SK-N-SH treated with all-trans-retinoic acid at 6 μM for 48 hours (cell line): Measurements from ENCODE around the gene COL4A2.

Source experiments
- ATAC-seq: fragments of 200-7000 bp; cut with Tn5 transposase; 3 replicates; pipeline ENCODE4 v1.9.1; 2020; ENCODE audit warnings: mild to moderate bottlenecking, moderate library complexity
- ARNTL ChIP-seq: fragments of 450-650 bp; formaldehyde crosslinking; IDR thresholded peaks from 2 replicates; pipeline ENCODE4 v1.5.0; 2020; ENCODE audit warnings: low read depth, mild to moderate bottlenecking, moderate library complexity, borderline replicate concordance
- BACH2 ChIP-seq: fragments of 250-450 bp; sonication (Bioruptor Pico); IDR thresholded peaks from 2 replicates; pipeline ENCODE4 v1.9.0; 2021; ENCODE audit warnings: mild to moderate bottlenecking, borderline replicate concordance
- ESRRG ChIP-seq: fragments of 250-450 bp; sonication (Bioruptor Pico); IDR thresholded peaks from 2 replicates; pipeline ENCODE4 v1.6.1; 2021; ENCODE audit warnings: mild to moderate bottlenecking
- GLIS3 ChIP-seq: fragments of 250-450 bp; sonication (Bioruptor Pico); IDR thresholded peaks from 2 replicates; pipeline ENCODE4 v1.5.0; 2020; ENCODE audit warnings: mild to moderate bottlenecking, moderate library complexity
- ISL1 ChIP-seq: fragments of 250-450 bp; sonication (Bioruptor Pico); IDR thresholded peaks from 2 replicates; pipeline ENCODE4 v2.1.2; 2022; ENCODE audit warnings: mild to moderate bottlenecking, moderate library complexity
- OSR1 ChIP-seq: fragments of 250-450 bp; sonication (Bioruptor Pico); IDR thresholded peaks from 2 replicates; pipeline ENCODE4 v1.8.0; 2022; ENCODE audit warnings: moderate library complexity, mild to moderate bottlenecking, inconsistent platforms
- PATZ1 ChIP-seq: fragments of 250-450 bp; sonication (Bioruptor Pico); IDR thresholded peaks from 2 replicates; pipeline ENCODE4 v1.8.0; 2020; ENCODE audit warnings: mild to moderate bottlenecking, moderate library complexity, borderline replicate concordance
- POU6F1 ChIP-seq: fragments of 250-450 bp; sonication (Bioruptor Pico); IDR thresholded peaks from 2 replicates; pipeline ENCODE4 v1.8.0; 2021; ENCODE audit warnings: low read depth, mild to moderate bottlenecking, moderate library complexity, borderline replicate concordance
- PPARA ChIP-seq: fragments of 250-450 bp; sonication (Bioruptor Pico); IDR thresholded peaks from 2 replicates; pipeline ENCODE4 v1.5.0; 2020; ENCODE audit warnings: mild to moderate bottlenecking, borderline replicate concordance
- RARB ChIP-seq: fragments of 250-450 bp; sonication (Bioruptor Pico); IDR thresholded peaks from 2 replicates; pipeline ENCODE4 v1.8.0; 2021; ENCODE audit warnings: mild to moderate bottlenecking, moderate library complexity
- SNAI2 ChIP-seq: fragments of 250-450 bp; sonication (Bioruptor Pico); IDR thresholded peaks from 2 replicates; pipeline ENCODE4 v1.5.0; 2020; ENCODE audit warnings: mild to moderate bottlenecking, moderate library complexity
- TCF4 ChIP-seq: fragments of 250-450 bp; sonication (Bioruptor Pico); IDR thresholded peaks from 2 replicates; pipeline ENCODE4 v1.8.0; 2021; ENCODE audit warnings: mild to moderate bottlenecking, moderate library complexity, borderline replicate concordance
- TOX ChIP-seq: fragments of 250-450 bp; sonication (Bioruptor Pico); IDR thresholded peaks from 2 replicates; pipeline ENCODE4 v1.8.0; 2021; ENCODE audit warnings: mild to moderate bottlenecking, moderate library complexity, borderline replicate concordance
- TSHZ2 ChIP-seq: fragments of 250-450 bp; sonication (Bioruptor Pico); IDR thresholded peaks from 2 replicates; pipeline ENCODE4 v1.5.0; 2020; ENCODE audit warnings: mild to moderate bottlenecking, moderate library complexity
- ZC3H10 ChIP-seq: fragments of 250-450 bp; sonication (Bioruptor Pico); IDR thresholded peaks from 2 replicates; pipeline ENCODE4 v1.5.1; 2021; ENCODE audit warnings: mild to moderate bottlenecking, moderate library complexity
- ZFP3 ChIP-seq: fragments of 250-450 bp; sonication (Bioruptor Pico); IDR thresholded peaks from 2 replicates; pipeline ENCODE4 v1.5.0; 2020; ENCODE audit warnings: mild to moderate bottlenecking, moderate library complexity
- ZFP30 ChIP-seq: fragments of 450-650 bp; formaldehyde crosslinking; IDR thresholded peaks from 2 replicates; pipeline ENCODE4 v1.5.0; 2022; ENCODE audit warnings: mild to moderate bottlenecking, moderate library complexity
- ZNF565 ChIP-seq: fragments of 450-650 bp; formaldehyde crosslinking; conservative IDR thresholded peaks from 2 replicates; pipeline ENCODE4 v1.5.0; 2020; ENCODE audit warnings: low read depth, mild to moderate bottlenecking, moderate library complexity
- ZNF70 ChIP-seq: fragments of 450-650 bp; formaldehyde crosslinking; IDR thresholded peaks from 2 replicates; pipeline ENCODE4 v1.5.0; 2020; ENCODE audit warnings: mild to moderate bottlenecking, moderate library complexity
- ZNF8 ChIP-seq: fragments of 450-650 bp; formaldehyde crosslinking; IDR thresholded peaks from 2 replicates; pipeline ENCODE4 v1.5.0; 2020; ENCODE audit warnings: mild to moderate bottlenecking, moderate library complexity
- TF ChIP-seq, protein P1 (sequence below): fragments of 250-450 bp; sonication (Bioruptor Pico); IDR thresholded peaks from 2 replicates; pipeline ENCODE4 v1.5.1; 2020; ENCODE audit warnings: low read depth, mild to moderate bottlenecking, moderate library complexity
- TF ChIP-seq, protein P2 (sequence below): fragments of 250-450 bp; sonication (Bioruptor Pico); IDR thresholded peaks from 2 replicates; pipeline ENCODE4 v1.5.1; 2021; ENCODE audit warnings: mild to moderate bottlenecking, moderate library complexity

Gene COL4A2

DNA sequence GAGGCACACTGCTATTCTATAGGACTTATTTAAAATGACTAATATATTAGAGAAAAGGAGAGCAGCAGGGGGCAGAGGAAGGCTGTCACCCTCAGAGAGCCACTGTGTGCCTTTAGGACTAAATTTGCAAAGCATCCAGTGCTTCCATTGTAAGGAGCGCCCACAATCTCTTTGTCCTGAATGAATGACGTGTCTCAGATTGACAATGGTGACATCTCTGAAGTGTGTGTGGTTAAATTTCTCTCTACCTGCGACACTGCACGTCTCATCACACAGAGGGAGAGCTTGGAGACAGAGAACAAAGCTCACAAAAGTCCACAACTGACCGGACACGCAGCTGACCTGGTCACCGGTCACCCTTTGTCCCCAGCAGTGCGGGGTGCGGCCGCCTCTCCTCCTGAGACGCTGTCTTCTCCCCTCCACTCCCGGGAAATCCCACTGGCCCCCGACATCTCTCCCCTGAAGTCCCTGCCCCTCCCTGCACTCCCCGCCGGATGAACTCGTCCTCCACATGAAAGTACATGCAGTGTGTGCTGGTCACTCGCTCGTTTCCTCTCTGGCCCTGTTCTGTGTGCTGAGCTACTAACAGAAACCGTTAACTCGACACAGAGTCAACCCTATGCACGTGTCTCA, 147.3 kb downstream of the COL4A2 start:
- no peak for ATAC-seq
- no peak for TF ChIP-seq GLIS3
- TF ChIP-seq, protein P1, sequence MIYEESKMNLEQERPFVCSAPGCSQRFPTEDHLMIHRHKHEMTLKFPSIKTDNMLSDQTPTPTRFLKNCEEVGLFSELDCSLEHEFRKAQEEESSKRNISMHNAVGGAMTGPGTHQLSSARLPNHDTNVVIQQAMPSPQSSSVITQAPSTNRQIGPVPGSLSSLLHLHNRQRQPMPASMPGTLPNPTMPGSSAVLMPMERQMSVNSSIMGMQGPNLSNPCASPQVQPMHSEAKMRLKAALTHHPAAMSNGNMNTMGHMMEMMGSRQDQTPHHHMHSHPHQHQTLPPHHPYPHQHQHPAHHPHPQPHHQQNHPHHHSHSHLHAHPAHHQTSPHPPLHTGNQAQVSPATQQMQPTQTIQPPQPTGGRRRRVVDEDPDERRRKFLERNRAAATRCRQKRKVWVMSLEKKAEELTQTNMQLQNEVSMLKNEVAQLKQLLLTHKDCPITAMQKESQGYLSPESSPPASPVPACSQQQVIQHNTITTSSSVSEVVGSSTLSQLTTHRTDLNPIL (CRISPR knock-in tag) = no peak
- no peak for TF ChIP-seq TCF4
- TF ChIP-seq ZNF565 (CRISPR knock-in tag) = no peak
- TF ChIP-seq PPARA (CRISPR knock-in tag) = no peak
- no peak for TF ChIP-seq ARNTL
- no peak for TF ChIP-seq ZNF8
- TF ChIP-seq SNAI2 (CRISPR knock-in tag) = no peak
- no peak for TF ChIP-seq ZFP3 (CRISPR knock-in tag)

- TF ChIP-seq ZC3H10 (CRISPR knock-in tag) = no peak
- TF ChIP-seq ESRRG (CRISPR knock-in tag) = no peak
- no peak for TF ChIP-seq POU6F1 (CRISPR knock-in tag)
- no peak for TF ChIP-seq PATZ1
- no peak for TF ChIP-seq ZFP3 (CRISPR knock-in tag)
- no peak for TF ChIP-seq TOX (CRISPR knock-in tag)
- TF ChIP-seq ZNF565 (CRISPR knock-in tag) = no peak
- no peak for TF ChIP-seq SNAI2 (CRISPR knock-in tag)
- TF ChIP-seq, protein P1 (CRISPR knock-in tag) = no peak
- no peak for TF ChIP-seq TSHZ2 (CRISPR knock-in tag)
- TF ChIP-seq ZFP30 (CRISPR knock-in tag) = no peak
- no peak for TF ChIP-seq ZNF70
- no peak for TF ChIP-seq OSR1 (CRISPR knock-in tag)
- no peak for TF ChIP-seq RARB (CRISPR knock-in tag)
- no peak for TF ChIP-seq ZNF8
- TF ChIP-seq, protein P2, sequence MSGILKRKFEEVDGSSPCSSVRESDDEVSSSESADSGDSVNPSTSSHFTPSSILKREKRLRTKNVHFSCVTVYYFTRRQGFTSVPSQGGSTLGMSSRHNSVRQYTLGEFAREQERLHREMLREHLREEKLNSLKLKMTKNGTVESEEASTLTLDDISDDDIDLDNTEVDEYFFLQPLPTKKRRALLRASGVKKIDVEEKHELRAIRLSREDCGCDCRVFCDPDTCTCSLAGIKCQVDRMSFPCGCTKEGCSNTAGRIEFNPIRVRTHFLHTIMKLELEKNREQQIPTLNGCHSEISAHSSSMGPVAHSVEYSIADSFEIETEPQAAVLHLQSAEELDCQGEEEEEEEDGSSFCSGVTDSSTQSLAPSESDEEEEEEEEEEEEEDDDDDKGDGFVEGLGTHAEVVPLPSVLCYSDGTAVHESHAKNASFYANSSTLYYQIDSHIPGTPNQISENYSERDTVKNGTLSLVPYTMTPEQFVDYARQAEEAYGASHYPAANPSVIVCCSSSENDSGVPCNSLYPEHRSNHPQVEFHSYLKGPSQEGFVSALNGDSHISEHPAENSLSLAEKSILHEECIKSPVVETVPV (CRISPR knock-in tag) = no peak
- ATAC-seq = no peak
Observed at GRCh38 chr13:110454956-110455355, 147.9 kb downstream of the COL4A2 start.

DNA sequence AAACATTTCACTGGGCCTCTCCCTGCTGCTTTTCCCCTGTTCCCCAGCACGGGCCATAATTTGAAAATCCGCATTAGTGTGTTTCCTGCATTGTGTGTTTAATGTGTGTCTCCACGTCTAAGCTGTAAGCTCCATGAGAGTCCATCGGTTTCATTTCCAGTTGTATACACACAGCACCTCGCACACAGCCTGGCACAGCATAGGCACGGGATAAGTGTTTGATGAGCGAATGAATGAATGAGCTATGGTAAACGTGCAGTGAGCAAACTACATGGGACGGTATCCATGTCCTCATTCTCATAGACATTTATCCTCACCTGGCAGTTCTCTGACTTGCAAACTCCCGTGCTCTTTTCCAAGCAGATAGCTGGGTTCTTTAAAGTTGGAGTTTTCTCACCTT, 148.4 kb downstream of the COL4A2 start:
- ATAC-seq = no peak
- TF ChIP-seq POU6F1 (CRISPR knock-in tag) = no peak
- TF ChIP-seq BACH2 (CRISPR knock-in tag) = no peak
- TF ChIP-seq ZNF8 = no peak
- no peak for TF ChIP-seq ZFP30 (CRISPR knock-in tag)
- TF ChIP-seq PATZ1 = no peak
- TF ChIP-seq OSR1 (CRISPR knock-in tag) = no peak
- no peak for TF ChIP-seq ISL1 (CRISPR knock-in tag)
- TF ChIP-seq ESRRG (CRISPR knock-in tag) = no peak
- TF ChIP-seq, protein P1 (CRISPR knock-in tag) = no peak
- TF ChIP-seq, all 23 proteins: peak for 0
